ENCODE measurements around the gene ELK4.
"Not testable (repeated sequence)": the region's sequence is repeated elsewhere in the genome, so short reads cannot be mapped to it uniquely, and the experiment has no call there.

Gene ELK4

GRCh38 chr1:205642679-205643307, 11.0 kb upstream of the ELK4 start:
- Histone ChIP-seq H3K9me3 (ENCODE audit: control insufficient read depth, low read length) (no peaks in the 10 kb centered on the region), H3K36me3 (ENCODE audit: control insufficient read depth, insufficient read depth, low read length) (no peaks in the 10 kb centered on the region), H3K4me1 (ENCODE audit: control insufficient read depth, insufficient read depth, low read length, poor library complexity, severe bottlenecking) (no peaks in the 10 kb centered on the region), H3K27ac (ENCODE audit: low read depth, low read length, severe bottlenecking) (no peak overlapping the region), H3K4me3 (ENCODE audit: extremely low read depth, insufficient read depth, low read length, poor library complexity, severe bottlenecking) (no peak overlapping the region)
- 78 to 83% methylated on average over 2 of the region's 2 CpGs for WGBS, 2 experiments (ENCODE audit: insufficient coverage in 2 of 2)

DNA sequence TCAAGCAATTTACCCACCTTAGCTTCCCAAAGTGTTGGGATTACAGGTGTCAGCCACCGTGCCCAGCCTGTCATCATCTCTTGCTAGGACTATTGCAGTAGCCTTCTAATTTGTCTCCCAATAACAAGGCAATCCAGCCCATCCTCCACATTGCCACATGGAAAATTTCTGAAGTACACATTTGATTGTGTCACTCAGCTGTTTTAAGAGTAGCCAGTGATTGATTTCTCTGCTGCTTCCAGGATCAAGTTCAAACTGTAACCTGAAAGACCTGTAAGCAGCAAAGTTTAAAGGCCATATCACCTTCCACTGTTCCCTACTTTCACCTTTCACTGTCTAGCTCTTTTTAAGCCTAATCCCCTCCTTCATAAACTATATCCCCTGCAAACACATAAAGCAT, 7.8 kb upstream of the ELK4 start:
- H3K4me3 ChIP-seq (ENCODE audit: extremely low read depth, insufficient read depth, low read length, poor library complexity, severe bottlenecking), result no peak overlapping the region
- WGBS, 2 experiments (ENCODE audit: insufficient coverage in 2 of 2), result 100% methylated on average over 1 of the region's 1 CpG; no CpG with 5 or more reads in 1 of the 2 experiments
- no peak overlapping the region for H3K27ac ChIP-seq (ENCODE audit: low read depth, low read length, severe bottlenecking)
- H3K4me1 ChIP-seq (ENCODE audit: control insufficient read depth, insufficient read depth, low read length, poor library complexity, severe bottlenecking), result peaks cover 4% of the 10 kb centered on the region
- no peaks in the 10 kb centered on the region for H3K36me3 ChIP-seq (ENCODE audit: control insufficient read depth, insufficient read depth, low read length)
- no peaks in the 10 kb centered on the region for H3K9me3 ChIP-seq (ENCODE audit: control insufficient read depth, low read length)

DNA sequence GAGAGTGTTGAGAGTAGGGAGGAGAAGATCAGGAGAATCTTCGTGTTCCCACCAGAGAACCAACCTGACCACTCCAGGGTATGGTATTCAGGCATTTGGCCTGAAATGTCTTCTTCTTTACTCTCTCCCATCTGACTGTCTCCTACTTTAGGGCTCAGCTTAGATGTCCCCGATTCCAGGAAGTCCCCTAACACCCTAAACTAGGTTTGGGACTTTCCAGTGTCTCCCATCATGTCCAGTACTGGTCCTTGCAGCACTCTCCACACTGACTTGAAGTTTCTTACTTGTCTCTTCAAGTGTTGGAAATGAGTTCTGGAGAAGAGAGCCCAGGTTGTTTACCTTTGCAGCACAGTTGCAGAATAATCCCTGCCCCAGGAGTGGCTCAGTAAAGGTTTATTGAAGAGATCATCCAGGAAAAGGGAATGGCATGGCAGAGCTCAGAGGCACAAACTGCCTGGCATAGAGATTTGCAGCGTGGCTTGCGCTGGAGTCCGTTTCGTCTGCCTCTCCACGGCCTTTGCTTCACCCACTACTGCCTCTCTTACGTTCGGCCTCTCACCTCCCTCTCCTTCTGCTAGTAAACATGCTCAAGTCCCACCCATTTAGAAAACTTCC, 6.2 kb upstream of the ELK4 start:
- H3K9me3 ChIP-seq (ENCODE audit: control insufficient read depth, low read length), result no peaks in the 10 kb centered on the region
- peaks cover 4% of the 10 kb centered on the region for H3K4me1 ChIP-seq (ENCODE audit: control insufficient read depth, insufficient read depth, low read length, poor library complexity, severe bottlenecking)
- no peak overlapping the region for H3K4me3 ChIP-seq (ENCODE audit: extremely low read depth, insufficient read depth, low read length, poor library complexity, severe bottlenecking)
- 92 to 95% methylated on average over 8 to 9 of the region's 9 CpGs for WGBS, 2 experiments (ENCODE audit: insufficient coverage in 2 of 2)
- no peak overlapping the region for H3K27ac ChIP-seq (ENCODE audit: low read depth, low read length, severe bottlenecking)
- H3K36me3 ChIP-seq (ENCODE audit: control insufficient read depth, insufficient read depth, low read length), result no peaks in the 10 kb centered on the region

DNA sequence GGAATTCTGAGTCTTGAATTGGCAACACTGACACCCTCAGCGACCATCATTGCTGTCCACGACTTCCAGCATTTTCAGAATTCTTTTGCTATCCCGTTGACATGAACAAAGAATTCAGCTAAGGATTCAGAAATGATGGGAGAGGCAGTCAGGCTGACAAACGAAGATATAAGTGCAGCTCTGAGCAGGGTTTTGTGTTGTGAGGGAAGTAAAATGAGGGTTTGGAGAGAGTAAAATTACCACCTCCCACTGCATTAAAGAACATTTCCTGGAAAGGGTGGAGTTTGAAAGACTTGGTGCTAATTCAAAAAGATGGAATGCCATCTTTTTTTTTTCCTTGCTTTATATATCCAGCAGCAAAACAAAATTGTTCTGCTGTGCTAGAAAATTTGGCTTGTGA, 4.9 kb upstream of the ELK4 start:
- 67 to 70% methylated on average over 1 to 3 of the region's 4 CpGs for WGBS, 2 experiments (ENCODE audit: insufficient coverage in 2 of 2)
- Histone ChIP-seq H3K27ac (ENCODE audit: low read depth, low read length, severe bottlenecking) (no peak overlapping the region), H3K36me3 (ENCODE audit: control insufficient read depth, insufficient read depth, low read length) (no peaks in the 10 kb centered on the region)

DNA sequence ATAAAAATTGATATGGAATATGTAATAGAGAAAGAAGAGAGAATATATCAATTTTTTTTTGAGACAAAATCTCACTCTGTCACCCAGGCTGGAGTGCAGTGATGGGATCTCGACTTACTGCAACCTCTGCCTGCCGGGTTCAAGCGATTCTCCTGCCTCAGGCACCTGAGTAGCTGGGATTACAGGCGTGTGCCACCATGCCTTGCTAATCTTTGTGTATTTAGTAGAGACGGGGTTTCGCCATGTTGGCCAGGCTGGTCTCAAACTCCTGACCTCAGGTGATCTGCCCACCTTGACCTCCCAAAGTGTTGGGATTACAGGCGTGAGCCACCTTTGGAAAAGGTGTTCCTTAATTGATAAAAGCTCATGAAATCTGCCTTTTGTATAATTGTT, 4.3 kb upstream of the ELK4 start:
- 94% methylated on average over 4 to 6 of the region's 7 CpGs for WGBS, 2 experiments (ENCODE audit: insufficient coverage in 2 of 2)
- H3K4me3 ChIP-seq (ENCODE audit: extremely low read depth, insufficient read depth, low read length, poor library complexity, severe bottlenecking); H3K4me1 ChIP-seq (ENCODE audit: control insufficient read depth, insufficient read depth, low read length, poor library complexity, severe bottlenecking); H3K9me3 ChIP-seq (ENCODE audit: control insufficient read depth, low read length); H3K27ac ChIP-seq (ENCODE audit: low read depth, low read length, severe bottlenecking); H3K36me3 ChIP-seq (ENCODE audit: control insufficient read depth, insufficient read depth, low read length): not testable (repeated sequence)

More for the DNA sequence above, 4.9 kb upstream of the ELK4 start:
- H3K9me3 ChIP-seq (ENCODE audit: control insufficient read depth, low read length), result no peaks in the 10 kb centered on the region
- peaks cover 4% of the 10 kb centered on the region for H3K4me1 ChIP-seq (ENCODE audit: control insufficient read depth, insufficient read depth, low read length, poor library complexity, severe bottlenecking)
- no peak overlapping the region for H3K4me3 ChIP-seq (ENCODE audit: extremely low read depth, insufficient read depth, low read length, poor library complexity, severe bottlenecking)

GRCh38 chr1:205633421-205633976, 1.7 kb upstream of the ELK4 start:
- H3K4me3 ChIP-seq (ENCODE audit: extremely low read depth, insufficient read depth, low read length, poor library complexity, severe bottlenecking), result no peak overlapping the region
- peaks cover 4% of the 10 kb centered on the region for H3K36me3 ChIP-seq (ENCODE audit: control insufficient read depth, insufficient read depth, low read length)
- peaks cover 4% of the 10 kb centered on the region for H3K4me1 ChIP-seq (ENCODE audit: control insufficient read depth, insufficient read depth, low read length, poor library complexity, severe bottlenecking)
- WGBS, 2 experiments (ENCODE audit: insufficient coverage in 2 of 2), result 94 to 95% methylated on average over 4 to 5 of the region's 6 CpGs
- no peaks in the 10 kb centered on the region for H3K9me3 ChIP-seq (ENCODE audit: control insufficient read depth, low read length)
- peak overlapping the region; percentile 57 for H3K27ac ChIP-seq (ENCODE audit: low read depth, low read length, severe bottlenecking)

GRCh38 chr1:205632669-205633169, 908 bp upstream of the ELK4 start:
- WGBS, 2 experiments (ENCODE audit: insufficient coverage in 2 of 2), result 86 to 100% methylated on average over 1 of the region's 3 CpGs
- H3K36me3 ChIP-seq (ENCODE audit: control insufficient read depth, insufficient read depth, low read length), result peaks cover 12% of the 10 kb centered on the region
- peak overlapping the region; percentile 72 for H3K4me3 ChIP-seq (ENCODE audit: extremely low read depth, insufficient read depth, low read length, poor library complexity, severe bottlenecking)
- H3K4me1 ChIP-seq (ENCODE audit: control insufficient read depth, insufficient read depth, low read length, poor library complexity, severe bottlenecking), result peaks cover 4% of the 10 kb centered on the region
- H3K9me3 ChIP-seq (ENCODE audit: control insufficient read depth, low read length), result no peaks in the 10 kb centered on the region
- H3K27ac ChIP-seq (ENCODE audit: low read depth, low read length, severe bottlenecking), result peak overlapping the region; percentile 97

DNA sequence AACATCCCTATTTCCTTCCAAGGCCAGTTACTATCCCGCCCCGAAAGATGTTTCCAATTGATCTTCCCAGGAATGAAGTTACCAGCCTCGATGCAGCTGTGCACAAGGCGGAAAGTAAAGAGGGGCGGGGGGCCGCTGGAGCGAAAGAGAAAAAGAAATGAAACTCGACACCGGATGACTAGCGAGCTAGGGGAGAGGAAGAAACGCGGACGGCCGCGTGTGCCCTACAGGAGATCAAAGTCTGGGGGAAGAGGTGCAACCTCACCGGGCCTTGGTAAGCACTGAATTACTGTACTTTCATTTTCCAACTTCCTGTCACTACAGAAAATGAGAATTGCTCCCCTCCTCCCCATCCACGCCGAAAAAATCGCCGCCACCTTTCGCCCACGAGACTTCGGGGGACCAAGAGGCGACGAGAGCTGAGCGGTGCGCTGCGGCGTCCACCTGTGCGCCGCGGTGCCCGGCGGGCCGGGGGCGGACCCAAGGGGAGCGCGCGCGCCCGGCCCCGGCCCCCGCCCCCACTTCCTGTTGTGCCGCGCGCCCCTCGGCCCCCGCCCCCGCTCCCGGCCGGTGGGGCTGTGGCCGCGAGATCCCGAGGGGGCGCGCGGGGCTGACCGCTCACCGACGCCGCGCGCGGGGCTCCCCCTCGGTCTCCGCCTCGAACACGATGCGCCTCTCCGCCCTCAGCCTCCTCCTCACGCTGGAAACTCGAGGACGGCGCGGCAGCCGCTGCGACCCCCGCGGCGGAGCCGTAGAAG, 622 bp downstream of the ELK4 start:
- WGBS, 2 experiments (ENCODE audit: insufficient coverage in 2 of 2), result 0% methylated on average over 39 to 52 of the region's 81 CpGs

GRCh38 chr1:205630651-205631009, 1.2 kb downstream of the ELK4 start:
- H3K36me3 ChIP-seq (ENCODE audit: control insufficient read depth, insufficient read depth, low read length), result peaks cover 27% of the 10 kb centered on the region
- no CpG with 5 or more reads among the region's 3 CpGs for WGBS, 2 experiments (ENCODE audit: insufficient coverage in 2 of 2)
- H3K4me3 ChIP-seq (ENCODE audit: extremely low read depth, insufficient read depth, low read length, poor library complexity, severe bottlenecking), result peak overlapping the region; percentile 72
- peak overlapping the region; percentile 97 for H3K27ac ChIP-seq (ENCODE audit: low read depth, low read length, severe bottlenecking)
- no peaks in the 10 kb centered on the region for H3K9me3 ChIP-seq (ENCODE audit: control insufficient read depth, low read length)
- no peaks in the 10 kb centered on the region for H3K4me1 ChIP-seq (ENCODE audit: control insufficient read depth, insufficient read depth, low read length, poor library complexity, severe bottlenecking)

More for the DNA sequence above, 622 bp downstream of the ELK4 start:
- Histone ChIP-seq H3K36me3 (ENCODE audit: control insufficient read depth, insufficient read depth, low read length) (peaks cover 22% of the 10 kb centered on the region), H3K9me3 (ENCODE audit: control insufficient read depth, low read length) (no peaks in the 10 kb centered on the region), H3K4me3 (ENCODE audit: extremely low read depth, insufficient read depth, low read length, poor library complexity, severe bottlenecking) (peak overlapping the region; percentile 72), H3K4me1 (ENCODE audit: control insufficient read depth, insufficient read depth, low read length, poor library complexity, severe bottlenecking) (no peaks in the 10 kb centered on the region), H3K27ac (ENCODE audit: low read depth, low read length, severe bottlenecking) (peak overlapping the region; percentile 97)

- H3K27ac ChIP-seq (ENCODE audit: low read depth, low read length, severe bottlenecking), result peak overlapping the region; percentile 97
- no peaks in the 10 kb centered on the region for H3K4me1 ChIP-seq (ENCODE audit: control insufficient read depth, insufficient read depth, low read length, poor library complexity, severe bottlenecking)
- H3K9me3 ChIP-seq (ENCODE audit: control insufficient read depth, low read length), result no peaks in the 10 kb centered on the region
- peak overlapping the region; percentile 72 for H3K4me3 ChIP-seq (ENCODE audit: extremely low read depth, insufficient read depth, low read length, poor library complexity, severe bottlenecking)
- peaks cover 27% of the 10 kb centered on the region for H3K36me3 ChIP-seq (ENCODE audit: control insufficient read depth, insufficient read depth, low read length)
- 37 to 40% methylated on average over 3 of the region's 3 CpGs for WGBS, 2 experiments (ENCODE audit: insufficient coverage in 2 of 2)
These were observed 1.6 kb downstream of the ELK4 start for GRCh38 chr1:205630241-205630640.

All from mesodermal cell (in vitro differentiated cells).